HG02759 (cell line): ENCODE data around the gene SLC25A42.

Source experiments
- ATAC-seq: cut with Tn5 transposase; IDR thresholded peaks from one replicate; pipeline ENCODE4 v1.9.1; 2021; ENCODE audit warnings: mild to moderate bottlenecking, moderate library complexity; ENCODE audit not compliant: unreplicated experiment

SLC25A42 gene

DNA sequence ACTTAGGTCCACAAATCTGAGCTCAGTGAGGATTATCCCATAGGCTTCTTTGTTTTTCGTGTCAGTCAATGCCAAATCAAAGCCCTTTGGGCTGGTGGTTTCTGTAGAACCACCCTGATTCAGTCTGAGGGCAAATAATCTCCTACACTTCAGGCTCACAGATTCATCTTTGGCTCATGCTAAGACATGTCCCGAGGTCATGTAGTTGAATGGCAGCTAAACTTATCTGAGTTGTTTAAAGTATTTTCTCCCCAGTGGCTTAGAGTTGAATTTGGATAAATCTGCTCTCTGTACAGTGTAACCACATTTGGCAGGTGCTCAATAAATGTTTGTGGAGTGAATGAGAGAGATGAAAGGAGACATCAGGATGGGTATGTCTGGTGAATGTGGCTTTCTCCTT, 13.1 kb upstream of the SLC25A42 start:
- no peak for ATAC-seq

- no peak for ATAC-seq
These were observed 12.1 kb upstream of the SLC25A42 start for GRCh38 chr19:19051478-19052213.

GRCh38 chr19:19052921-19053320, 10.9 kb upstream of the SLC25A42 start:
- no peak for ATAC-seq

- no peak for ATAC-seq
These were observed 10.1 kb upstream of the SLC25A42 start for GRCh38 chr19:19053508-19054314.

DNA sequence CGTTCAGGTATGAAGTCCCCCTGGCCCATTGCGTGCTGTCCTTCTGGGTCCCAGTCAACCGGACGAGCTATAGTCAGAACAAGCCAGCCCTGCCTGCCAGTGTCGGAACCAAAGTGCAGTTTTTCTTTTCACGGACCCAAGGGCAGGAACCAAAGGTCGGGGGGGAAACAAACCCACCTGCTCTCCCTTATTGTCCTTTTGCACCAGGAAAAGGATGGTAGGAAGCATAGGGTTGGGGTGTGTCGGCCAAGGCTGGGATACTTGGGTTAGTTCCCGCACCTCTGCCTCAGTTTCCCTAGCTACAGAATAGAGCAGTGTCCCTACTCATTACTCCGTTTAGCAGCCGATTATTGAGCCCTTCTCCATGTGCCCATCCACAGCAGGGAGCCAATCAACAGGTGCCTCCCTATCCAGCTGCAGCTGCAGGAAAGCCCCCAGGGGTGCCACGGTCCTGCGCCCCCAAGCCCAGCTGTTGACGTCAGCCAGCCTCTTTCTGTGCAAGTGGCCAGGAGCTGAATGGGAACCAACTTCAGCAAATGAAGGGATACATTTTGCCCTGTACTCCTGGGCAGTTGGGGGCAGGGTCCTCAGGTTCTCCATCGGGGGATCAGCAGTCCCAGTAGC, 9.4 kb upstream of the SLC25A42 start:
- ATAC-seq, result no peak

DNA sequence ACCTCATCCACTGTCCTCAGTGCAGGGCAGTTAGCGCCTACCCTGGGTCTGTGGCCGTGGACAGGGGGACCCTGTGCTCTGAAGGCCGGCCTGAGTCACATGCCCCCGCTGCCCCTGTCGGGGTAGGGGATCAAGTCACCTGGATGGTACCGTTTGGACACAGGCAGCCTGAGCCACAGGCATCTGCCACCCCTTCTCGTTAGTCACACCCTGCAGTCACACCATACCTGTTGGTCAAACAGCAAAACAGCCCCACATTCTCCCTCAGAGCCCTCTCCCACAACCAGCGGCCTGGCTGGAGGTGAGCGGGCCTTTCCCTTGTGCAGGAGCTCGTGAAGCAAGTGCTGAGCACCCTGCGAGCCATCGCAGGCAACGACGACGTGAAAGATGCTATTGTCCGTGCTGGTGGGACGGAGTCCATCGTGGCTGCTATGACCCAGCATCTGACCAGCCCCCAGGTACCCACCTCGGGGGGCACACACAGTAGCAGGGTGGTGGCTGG, 8.8 kb upstream of the SLC25A42 start:
- no peak for ATAC-seq

GRCh38 chr19:19055701-19056100, 8.1 kb upstream of the SLC25A42 start:
- ATAC-seq, result no peak

DNA sequence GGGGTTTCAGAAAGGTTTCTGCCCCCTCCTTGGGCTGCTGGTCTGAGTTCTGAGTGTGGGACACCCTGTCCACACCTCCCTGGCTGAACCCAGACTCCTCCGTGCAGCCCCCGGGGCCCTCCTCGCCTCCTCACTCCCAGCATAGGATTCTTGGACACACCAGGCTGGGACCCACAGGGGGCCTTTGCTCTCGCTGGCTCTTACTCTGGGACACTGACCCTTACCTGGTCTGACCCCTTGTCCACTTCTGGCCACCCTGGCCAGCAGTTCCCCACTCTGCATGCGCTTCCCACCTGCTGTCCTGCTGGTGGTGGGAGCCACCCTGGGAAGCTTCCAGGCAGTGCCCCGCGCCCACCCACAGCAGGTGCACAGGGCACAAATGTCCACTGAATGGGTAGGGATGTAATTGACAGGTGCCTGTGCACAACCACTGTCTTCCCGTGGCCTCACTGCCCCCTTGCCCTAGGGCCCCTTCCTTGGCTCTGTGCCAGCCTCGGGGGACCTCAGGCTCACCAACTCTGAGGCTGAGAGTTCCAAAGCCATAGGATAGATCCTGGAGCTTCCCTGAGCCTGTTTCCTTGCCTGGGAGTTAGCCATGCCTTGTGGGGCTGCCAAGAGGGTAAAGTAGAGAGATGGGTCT, 7.0 kb upstream of the SLC25A42 start:
- no peak for ATAC-seq

- ATAC-seq, result no peak
These were observed 6.5 kb upstream of the SLC25A42 start for GRCh38 chr19:19057317-19057716.

DNA sequence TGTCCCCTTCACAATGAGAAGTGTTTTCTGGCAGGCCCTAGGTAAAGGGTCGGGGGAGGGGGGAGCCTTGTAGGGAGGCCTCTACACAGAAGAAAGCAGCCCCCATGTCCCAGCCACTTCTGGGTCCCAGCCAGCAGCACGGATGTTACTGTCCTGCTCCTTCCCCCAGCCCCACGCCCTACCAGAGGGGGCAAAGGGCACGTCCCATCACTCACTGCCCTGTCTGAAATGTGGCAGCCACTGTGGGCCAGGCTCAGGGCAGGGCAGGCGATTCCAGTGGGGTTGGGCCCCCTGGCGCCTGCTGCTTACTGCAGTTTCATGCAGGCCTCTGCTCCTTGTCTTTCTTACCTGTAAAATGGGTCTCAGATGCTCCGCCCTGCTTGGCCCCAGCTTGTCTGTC, 6.1 kb upstream of the SLC25A42 start:
- no peak for ATAC-seq

GRCh38 chr19:19059018-19059836, 4.6 kb upstream of the SLC25A42 start:
- no peak for ATAC-seq

DNA sequence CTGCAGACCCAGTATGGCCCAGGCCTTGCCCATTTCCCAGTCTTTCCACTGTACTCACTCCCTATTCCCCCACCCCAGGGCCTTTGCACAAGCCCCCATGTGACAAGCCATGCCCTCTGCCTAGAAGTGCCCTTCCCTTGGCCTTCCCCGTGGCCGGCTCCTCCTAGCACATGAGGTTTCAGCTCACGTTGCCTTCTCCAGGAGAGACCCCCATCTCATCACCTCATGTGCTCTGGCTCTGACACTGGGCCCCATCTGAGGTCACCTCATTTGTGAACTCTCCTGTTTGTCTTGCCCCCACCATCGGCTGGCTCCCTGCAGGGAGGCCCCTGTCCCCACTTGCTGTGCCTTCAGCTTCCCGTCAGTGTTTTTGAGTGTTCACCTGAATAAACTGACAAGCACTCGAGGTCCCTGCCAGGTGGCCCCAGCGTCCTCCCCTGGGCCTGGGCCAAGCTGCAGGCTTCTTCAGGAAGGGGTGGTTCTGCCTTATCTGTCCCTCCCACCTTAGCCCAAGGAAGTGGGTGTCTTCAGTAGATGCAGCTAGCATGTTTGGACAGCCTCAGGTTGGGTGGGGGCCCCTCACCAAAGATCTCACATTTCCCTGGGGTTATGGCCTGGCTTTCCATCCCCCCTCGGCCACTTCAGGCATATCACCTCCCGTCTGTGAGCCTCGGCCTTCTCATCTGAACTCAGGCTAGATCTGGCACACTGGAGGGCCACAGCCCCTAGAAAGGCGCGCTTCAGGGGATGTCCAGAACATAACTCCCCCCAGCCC, 3.8 kb upstream of the SLC25A42 start:
- no peak for ATAC-seq

- ATAC-seq, result no peak
These were observed 2.3 kb upstream of the SLC25A42 start for GRCh38 chr19:19061506-19061905.

GRCh38 chr19:19062454-19063182, 1.2 kb upstream of the SLC25A42 start:
- ATAC-seq, result no peak

DNA sequence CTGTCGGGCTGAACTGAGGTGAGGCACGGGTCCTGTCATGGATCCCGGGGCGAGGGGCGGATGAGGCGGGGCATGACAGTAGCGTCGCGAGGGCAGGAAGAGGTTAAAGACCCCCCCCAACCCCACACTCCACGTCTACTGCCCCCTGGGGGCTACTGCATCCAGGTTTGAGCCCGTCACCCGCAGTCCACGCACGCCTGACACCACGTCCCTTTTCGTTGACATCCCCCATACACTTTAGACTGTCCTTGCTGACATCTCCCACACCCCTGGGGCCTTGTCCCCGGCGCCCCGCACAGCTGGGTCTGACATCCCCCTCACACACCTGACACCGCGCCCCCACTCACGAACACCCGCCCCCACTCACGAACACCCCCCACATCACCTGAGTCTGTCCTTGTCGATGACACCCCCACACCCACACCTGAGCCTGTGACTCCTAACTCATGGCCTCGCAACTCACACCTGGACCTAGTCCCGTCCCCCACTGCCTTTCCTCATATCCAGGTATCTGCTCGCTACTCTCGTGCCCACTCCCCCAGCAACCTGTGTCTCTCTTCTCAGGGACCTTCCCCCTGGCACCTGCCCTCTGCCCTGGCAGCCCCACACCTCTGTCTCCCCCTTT, 416 bp downstream of the SLC25A42 start:
- ATAC-seq, result no peak

GRCh38 chr19:19064811-19065745, 1.3 kb downstream of the SLC25A42 start:
- ATAC-seq, result no peak

DNA sequence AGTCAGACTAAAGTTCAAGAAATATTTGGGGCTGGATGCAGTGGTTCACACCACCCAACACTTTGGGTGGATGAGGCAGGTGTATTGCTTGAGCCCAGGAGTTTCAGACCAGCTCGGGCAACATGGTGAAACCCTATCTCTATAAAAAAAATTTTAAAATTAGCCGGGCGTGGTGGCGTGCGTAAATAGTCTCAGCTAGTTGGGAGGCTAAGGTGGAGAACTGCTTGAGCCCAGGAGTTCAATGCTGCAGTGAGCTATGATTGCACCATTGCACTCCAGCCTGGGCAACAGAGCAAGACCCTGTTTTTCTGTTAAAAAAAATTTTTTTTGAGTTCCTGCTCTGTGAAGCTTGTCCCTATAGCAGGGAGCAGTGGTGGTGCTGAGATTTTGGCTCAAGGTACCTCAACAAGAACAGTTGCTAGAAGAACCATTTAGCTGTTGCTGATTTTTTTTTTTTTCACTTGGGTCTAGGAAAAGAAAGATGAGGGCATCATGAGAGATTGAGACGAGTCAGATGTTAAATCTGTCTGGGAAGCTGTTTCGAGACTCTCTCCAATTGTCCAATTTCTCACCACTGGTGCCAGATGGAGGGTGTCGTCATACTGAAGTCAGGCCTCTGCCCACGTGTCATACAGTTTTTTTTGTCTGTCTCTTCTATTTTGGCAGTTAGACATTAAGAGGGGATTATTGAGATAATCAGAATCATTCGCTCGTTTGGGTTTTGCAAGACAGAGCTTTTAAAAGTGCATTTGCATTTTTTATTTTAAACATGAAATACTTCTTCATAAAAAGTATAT, 3.7 kb downstream of the SLC25A42 start:
- ATAC-seq, result no peak
